GM21529 (cell line): ENCODE measurements around the gene ARHGEF33.

ENCODE experiments used
- ATAC-seq: cut with Tn5 transposase; IDR thresholded peaks from one replicate; pipeline ENCODE4 v1.9.1; 2021; ENCODE audit not compliant: unreplicated experiment

Gene ARHGEF33

DNA sequence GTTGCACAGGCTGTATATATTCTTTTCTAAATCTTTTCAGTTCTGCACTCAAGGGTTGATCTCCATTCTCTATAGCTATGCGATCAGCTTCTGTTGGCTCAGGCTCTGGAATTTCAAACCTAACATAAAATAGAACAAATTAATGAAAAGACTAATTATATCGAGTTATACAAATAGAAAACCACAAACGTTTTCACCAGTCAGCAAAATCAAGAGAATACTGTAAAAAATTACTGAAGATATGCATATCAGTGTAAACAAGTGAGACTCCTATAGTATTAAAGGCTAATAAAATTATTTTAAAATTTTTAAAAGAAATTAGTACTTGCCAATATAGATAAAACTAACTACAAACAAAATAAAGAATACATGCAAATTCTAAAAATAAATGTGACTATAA is 124.2 kb downstream of the ARHGEF33 start:
- ATAC-seq, result no peak

DNA sequence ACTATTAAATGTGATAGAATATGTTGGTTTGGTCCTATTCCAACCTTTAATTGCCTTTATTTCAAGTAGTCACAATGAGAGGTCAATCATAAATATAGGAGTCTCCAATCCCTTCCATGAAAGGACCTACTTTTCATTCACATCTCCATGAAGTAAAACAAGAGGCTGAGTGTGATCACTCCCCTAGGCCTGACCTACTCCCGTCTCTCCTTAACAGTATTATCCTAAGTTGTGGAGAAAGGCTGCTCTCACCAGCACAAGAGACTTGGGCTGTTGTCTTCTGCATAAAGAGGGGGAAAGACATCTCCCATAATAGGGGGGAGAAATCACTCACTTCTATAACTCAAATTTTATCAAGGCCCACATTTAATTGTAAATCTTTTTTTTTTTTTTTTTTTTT is 125.7 kb downstream of the ARHGEF33 start:
- ATAC-seq, result no peak

GRCh38 chr2:39017334-39017733 is 127.7 kb downstream of the ARHGEF33 start:
- no peak for ATAC-seq

DNA sequence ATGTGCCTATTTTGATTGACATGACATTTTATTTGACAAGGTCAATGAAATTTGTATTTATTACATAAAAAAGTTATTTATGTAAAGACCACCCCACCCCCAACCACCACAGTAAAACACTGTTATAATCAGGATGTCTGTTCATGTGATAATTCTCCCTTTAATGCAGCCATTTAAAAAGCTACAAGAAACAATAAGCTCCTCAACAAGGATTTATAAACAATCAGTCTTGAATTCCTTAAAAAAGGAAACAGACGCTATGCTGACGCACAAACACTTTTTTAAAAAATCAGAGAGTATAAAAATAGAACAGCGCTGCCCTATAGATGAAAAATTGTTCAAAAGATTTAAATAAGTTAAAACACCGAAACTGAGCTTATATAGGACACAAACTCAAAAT is 129.0 kb downstream of the ARHGEF33 start:
- no peak for ATAC-seq

GRCh38 chr2:39020383-39020782 is 130.7 kb downstream of the ARHGEF33 start:
- no peak for ATAC-seq

- ATAC-seq, result no peak
Measured at GRCh38 chr2:39022642-39023235, 133.1 kb downstream of the ARHGEF33 start.

- ATAC-seq, result no peak
Measured at GRCh38 chr2:39023649-39024048, 134.0 kb downstream of the ARHGEF33 start.

DNA sequence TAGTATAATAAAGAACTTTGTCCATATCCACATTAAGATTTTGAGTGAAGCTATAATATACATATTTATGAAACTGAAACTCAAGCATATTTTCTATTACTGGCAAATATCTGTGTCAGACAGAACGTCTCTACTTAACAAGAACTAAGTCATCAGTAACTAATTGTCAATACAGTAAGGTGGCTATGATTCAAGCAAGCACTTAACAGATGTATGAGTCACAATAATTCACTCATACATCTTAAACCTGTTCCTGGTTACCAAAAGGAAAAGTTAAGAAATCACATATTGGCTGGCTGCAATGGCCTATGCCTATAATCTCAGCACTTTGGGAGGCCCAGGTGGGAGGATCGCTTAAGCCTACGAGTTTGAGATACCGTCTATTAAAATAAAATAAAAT is 135.2 kb downstream of the ARHGEF33 start:
- no peak for ATAC-seq
